NCI-H187 treated with DMSO at 0.1 percent for 48 hours (cell line): Measurements from ENCODE around the gene KLHL40.

ENCODE experiments used
- DNase-seq: peaks from one replicate; lab custom pipeline; 2025; lab: John Stamatoyannopoulos, UW

Gene KLHL40

DNA sequence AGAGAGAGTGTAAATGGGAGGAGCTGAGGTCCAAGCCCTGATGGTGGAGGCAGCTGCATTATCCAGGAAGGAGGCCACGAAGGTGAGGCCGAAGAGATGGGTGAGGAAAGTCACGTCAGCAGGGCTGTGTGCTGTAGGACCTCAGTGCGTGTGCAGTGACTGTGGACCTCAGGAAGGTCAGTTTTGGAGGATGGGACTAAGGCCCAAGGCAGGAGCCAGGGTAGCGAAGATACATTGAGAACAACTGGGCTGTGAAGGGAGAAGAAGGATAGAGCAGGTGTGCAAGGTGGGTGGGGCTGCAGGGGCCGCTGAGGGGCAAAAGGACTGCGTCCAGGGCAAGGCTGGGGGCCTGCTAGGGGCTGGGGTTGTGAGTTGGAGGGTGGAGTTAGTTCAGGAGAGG is 4.9 kb downstream of the KLHL40 start:
- DNase-seq = no peak

DNA sequence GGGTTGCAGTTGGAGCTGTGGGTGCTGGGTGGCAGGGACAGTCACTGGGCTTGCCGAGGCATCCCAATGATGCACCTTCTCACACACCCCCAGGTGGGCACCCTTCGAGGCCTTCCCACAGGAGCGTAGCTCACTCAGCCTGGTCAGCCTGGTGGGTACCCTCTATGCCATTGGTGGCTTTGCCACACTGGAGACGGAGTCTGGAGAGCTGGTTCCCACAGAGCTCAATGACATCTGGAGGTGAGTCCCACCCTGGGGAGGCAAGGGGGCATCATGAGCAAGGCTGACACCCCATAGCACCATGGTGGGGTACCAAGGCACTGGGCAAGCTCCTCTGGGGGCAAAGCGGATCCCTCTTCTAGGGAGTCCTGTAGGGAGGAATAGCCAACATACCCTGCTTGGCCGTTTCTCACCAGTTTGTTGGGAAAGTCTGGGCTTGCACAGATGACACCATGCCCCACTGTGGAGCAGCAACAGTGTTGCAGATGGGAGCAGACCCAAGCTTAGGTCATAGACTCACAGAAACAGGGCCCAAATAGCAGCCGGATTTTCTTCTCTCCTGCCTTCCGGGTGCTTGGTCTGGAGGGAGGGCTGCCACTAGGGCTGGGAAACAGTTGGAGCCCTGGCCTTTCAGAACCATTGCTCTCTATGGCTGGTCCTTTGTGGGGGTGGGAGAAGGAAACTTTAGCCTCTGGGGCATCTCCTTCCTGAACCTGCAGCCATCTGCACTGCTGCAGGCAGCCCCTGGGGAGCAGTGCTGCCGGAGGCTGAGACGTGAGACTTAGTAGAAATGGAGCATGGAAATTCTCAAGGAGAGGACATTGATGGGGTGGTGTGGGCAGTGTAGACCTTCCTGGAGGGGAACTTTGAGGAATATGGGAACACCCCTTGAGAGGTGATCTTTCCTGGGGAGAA is 5.7 kb downstream of the KLHL40 start:
- no peak for DNase-seq

DNA sequence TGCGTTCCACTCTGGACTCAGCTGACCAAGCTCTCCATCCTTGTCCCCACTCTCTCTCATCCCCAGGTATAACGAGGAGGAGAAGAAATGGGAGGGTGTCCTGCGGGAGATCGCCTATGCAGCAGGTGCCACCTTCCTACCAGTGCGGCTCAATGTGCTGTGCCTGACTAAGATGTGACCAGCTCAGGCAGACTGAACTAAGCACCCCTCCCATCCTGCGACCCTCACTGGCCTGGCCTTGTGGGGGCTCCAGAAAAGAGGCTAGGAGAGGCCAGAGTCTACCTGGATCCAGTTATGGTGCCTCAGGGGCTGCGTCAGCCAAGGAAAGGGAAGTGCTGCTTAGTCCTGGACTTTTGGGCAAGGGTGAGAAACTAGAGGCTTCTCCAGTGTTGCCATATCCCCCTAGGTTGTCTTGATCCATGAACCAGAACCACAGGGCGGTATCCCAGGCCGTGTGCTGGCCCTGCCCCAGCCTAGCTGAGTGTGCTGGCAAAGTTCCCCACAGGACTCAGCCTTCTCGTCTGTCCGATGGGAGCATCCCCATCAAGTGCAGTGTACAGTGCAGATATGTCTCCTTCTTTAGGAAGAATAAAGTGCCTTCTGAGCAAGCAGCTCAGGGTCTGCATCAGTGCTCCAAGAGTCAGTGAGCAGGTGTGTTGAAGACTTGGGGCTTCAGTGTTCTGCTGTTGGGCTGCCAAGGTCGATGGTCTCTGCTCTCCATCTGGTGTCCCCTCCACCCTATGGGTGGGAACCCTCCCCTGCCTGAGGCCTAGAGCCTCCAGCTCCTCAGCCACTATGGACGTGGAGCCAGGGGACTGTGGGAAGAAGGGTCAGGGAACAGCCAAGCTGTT is 6.7 kb downstream of the KLHL40 start:
- DNase-seq = no peak

DNA sequence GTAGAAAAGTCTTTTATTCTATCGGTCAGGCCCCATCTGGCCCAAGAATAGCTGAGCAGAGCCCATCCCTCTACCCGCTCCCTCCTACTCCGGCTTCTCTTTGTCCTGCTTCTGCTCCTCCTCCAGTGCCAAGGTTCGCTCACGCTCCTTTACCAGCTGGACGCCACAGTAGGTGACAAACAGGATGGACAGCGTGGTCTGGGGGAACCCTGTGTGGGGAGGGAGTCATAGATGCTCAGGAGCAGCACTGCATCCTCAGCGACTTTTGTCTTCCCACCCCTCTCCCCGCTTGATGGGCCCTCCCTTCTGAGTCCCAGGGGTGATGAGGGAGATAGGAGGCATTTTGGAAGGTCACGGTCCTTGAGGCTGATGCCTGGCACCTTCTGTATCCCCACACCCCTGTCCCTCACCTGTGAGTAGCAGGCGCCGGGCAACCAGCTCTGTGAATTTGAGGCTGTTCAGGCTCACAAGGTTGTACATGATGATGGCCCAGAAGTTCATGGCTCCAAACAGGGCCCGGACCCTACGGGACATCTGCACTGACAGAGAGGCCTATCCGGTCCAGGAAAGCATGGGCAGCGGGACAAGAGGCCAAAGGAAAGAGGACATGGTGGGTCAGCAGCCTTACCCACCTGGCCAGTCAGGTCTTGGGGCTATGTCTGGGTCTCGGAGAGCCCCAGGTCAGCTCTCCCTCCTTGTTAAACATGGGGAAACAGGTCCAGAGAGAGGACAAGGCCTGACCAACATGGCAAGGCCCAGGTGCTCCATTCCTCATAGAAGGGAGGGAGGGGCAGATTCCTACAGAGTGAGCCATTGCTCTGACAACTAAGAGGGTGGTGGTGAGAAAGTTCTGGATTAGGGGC is 7.6 kb downstream of the KLHL40 start:
- DNase-seq = no peak

DNA sequence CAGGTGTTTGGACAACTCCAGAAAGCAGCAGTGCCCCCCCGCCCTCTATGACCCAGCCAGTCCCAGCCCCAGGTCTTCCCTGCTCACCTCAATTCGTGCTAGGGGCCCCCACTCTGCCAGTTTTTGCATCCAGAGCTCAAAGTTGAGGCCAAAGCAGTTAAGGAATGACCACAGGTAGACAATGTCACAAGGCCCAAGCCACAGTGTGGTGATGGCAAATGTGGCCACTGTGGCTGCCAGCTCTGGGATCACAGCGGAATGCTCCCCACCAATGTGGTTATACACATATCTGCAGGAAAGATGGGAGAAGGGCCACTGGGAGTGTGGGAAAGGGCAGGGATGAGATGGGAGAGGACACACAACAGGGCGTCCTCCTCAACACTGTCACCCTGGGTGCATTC is 8.2 kb downstream of the KLHL40 start:
- no peak for DNase-seq

DNA sequence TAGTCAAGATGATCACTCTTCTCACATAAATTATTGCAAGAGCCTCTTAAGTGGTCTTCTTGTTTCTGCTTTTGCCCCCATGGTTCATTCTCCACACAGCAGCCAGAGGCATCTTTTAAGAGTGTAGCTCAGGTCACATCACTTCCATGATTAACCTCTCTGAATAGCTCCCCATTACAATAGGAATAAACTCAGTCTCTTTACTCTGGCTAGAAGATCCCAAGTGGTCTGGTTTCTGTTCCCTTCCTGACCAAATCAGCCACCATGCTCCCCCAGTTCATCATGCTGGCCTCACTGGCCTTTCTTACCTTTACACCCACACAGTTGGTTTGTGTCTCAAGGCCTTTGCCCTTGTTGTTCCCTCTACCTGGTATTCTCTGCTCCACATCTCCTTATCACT is 9.0 kb downstream of the KLHL40 start:
- DNase-seq = no peak

DNA sequence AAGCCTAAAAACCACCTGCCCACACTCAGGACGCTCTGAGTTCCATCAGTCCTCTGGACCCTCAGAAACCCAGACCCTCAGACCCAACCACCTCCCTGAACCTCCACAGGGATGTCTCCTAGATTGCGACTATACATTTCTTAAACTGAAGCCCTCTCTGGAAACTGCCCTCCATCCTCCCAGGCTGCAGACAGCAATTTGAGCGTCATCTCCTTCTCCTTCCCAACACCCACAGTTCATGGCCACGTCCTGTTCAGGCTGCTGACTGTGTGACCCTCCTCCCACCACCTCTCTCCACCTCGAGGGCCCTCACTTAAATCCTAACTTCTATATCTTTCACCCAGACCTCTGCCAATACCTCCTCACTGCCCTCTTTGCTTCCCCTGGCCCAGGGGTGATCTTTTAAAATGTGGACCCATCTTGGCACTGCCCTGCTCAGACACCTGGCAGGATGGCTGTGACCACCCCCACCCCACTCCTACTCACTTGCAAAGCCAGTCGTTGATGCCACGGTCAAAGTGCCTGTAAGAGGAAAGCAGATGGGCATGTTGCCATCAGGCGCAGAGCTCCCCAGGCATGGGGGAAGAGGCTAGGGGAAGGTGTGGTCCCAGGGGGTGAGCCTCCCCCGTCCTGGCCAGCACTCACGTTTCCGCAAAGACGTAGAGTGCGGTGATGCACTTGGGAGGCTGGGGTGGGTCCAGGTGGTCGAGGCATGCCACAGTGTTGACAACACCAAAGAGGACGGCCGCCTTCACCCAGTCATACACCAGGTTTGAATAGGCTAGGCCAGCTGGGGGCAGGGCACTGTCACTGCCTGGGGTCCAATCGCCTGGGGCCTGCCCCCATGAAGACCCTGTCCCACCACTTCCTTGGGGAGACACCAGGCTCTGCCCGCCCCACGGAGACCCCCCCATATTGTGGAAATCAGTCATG is 11.3 kb downstream of the KLHL40 start:
- DNase-seq = no peak

DNA sequence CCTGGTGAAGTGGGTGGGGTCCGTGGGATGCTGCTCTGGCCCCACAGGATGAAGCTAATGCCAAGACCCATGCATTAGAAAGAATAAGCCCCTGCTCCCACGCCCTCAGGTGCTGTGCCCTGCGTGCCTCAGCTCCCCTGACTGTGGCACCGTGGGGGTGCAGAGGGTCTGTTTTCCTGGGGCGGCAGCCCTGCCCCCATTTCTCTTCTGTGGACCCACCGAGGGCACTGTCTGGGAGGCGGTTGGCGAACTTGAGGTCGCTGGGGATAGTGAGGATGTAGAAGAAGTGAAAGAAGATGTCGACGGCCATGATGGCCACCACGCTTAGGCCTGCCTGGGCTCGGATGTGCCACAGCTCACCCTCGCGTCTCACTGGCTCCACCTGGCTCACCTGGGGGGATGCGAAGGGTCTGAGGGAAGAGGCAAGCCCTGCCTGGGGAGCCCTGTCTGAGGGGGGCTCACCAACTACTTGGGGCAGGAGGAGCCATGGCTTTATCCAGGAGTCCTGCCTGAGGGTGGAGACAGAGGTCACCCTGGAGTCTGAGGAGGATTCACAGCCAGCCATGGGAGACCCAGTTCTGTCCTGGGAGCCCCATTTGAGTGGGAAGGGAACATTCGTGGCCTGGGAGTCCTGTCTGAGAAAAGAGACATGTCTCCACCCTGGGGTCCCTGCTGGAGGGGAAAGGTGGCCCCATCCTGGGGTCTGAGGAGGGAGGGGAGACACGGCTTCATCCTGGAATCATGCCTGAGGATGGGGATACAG is 12.1 kb downstream of the KLHL40 start:
- DNase-seq = no peak

DNA sequence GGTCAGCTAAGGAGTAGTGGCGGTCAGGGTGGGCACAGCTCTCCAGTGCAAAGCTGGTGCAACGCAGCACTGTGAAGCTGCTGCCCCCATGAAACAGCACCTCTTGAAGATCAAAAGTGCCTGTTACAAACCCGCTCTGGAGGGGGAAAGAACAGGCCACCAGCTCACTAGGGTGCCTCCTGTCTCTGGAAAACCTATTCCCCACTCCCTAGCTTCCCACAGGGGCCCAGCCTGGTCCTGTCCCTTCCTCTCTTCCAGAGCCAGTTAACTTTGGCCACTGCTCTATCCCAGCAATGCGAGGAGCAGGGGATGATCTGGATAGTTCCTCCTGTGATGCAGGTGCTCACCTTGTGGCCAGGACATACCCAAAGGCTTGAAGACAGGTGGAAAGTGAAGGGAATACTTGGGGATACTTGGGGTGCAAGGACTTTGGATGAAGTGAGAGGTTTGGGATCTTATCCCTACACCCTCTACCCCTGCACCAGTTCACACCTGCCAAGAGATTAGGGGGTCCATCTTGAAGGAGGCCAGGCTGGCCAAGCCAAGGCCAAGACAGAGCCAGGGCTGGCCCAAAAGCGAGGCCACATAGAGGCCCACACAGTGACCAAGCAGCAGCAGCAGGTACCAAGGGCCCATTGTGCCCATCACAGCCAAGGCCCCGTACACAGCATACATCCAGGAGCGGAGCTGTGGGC is 13.0 kb downstream of the KLHL40 start:
- no peak for DNase-seq

DNA sequence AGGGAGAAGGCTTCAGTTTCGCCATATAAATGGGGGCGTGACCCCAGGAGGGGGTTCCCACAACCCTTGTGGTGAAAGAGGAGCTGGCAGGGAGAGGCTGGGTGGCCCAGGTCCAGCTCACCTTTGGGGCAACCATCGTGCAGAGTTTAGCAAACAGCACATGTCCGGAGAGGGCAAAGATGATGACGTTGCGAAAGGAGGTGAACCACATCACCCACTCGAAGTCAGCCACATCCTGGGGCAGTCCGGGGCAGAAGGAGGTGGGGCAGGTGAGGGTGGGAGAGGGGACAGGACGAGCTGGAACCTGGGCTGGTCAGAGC is 13.5 kb downstream of the KLHL40 start:
- DNase-seq = no peak

DNA sequence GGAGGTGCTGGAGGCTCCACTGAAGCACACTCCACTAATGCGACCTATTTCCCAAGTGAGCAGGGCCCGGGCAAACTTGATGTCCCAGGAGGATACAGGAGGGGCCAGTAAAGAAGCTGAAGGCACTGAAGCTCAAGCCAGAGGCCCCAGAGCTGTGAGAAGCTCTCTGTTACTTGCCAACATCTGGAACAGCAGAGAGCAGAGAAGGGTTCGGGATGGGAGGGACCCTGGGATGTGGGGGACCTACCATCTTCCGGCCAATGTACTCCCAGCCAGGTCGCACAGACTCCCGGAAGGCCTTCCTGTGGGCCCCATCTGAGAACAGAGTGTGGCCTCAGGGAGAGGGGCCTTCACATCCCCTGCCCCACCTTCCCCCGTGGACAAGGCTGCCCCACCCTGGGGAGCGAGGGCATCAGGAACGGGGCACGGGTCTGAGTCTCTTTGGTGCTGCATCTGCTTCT is 14.2 kb downstream of the KLHL40 start:
- no peak for DNase-seq

DNA sequence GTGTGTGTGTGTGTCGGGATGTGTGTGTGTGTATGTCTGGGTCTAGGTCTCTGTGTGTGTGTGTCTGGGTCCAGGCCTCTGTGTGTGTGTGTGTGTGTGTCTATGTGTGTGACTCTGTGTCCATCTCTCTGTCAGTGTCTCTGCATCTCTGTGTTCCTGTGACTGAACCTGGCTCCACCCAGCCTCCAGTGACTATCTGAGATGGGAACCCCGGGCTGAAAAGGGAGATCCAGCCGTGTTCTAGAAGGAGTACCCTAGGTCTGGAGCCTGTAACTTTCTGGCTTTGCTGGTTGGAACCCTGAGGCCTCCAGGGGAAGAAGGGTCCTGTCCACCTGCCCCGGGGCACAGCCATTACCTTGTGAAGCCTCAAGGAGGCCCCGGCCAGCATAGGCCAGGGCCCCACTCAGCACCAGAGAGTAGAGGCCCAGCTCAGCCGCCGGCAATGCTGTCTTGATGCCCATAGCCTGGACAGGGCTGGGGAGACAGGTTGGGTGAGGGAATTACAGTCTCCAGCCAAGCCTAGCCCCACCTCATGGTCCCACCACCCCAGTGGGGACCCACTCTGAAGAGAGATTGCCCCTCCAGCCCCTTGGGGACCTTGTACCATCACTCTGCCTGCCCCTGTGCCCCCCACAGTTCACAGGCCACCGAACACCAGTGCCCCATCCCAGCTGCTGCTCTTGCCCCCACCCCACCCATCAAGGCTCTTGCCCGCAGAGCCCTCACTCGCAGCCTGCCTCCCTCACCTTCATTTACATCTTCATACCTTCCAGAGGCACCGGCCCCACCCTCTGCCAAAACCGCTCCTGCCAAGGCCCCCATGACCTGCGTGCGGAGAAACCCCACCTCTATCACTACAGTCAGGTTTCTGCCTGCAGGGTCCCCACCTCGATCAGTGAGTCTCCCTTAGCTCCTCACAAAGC is 15.3 kb downstream of the KLHL40 start:
- no peak for DNase-seq

DNA sequence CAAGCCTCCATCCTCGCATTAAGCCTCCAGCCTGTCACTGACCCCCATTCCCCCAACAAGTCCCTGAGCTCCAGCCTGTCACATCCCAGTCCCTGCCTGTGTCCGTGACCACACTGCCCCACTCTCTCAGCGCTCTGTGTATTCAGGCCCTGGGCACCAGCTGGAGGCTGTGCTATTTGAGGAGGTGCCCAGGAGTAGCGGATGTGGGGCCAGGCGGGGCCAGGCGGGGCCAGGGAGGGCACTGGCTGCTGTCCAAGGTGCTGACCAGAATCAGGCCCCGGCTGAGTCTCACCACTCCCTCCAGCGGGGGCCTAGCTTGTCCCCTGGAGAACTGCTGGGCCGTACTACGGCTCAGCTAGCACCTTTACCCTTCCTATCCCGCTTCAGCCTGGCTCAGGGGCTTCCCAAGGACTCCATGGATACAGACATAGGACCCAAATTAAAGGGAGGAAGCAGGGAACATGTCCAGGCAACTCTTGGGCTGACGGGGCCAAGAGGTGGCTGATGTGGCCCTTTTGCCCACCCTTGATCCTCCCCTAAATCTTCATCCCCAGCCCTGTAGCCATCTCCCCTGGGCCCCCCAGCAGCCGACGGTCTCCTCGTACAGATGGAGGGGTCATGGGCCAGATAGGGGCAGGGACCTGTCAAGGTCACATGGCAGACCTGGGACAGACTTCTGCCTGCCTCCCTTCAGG is 16.2 kb downstream of the KLHL40 start:
- no peak for DNase-seq

DNA sequence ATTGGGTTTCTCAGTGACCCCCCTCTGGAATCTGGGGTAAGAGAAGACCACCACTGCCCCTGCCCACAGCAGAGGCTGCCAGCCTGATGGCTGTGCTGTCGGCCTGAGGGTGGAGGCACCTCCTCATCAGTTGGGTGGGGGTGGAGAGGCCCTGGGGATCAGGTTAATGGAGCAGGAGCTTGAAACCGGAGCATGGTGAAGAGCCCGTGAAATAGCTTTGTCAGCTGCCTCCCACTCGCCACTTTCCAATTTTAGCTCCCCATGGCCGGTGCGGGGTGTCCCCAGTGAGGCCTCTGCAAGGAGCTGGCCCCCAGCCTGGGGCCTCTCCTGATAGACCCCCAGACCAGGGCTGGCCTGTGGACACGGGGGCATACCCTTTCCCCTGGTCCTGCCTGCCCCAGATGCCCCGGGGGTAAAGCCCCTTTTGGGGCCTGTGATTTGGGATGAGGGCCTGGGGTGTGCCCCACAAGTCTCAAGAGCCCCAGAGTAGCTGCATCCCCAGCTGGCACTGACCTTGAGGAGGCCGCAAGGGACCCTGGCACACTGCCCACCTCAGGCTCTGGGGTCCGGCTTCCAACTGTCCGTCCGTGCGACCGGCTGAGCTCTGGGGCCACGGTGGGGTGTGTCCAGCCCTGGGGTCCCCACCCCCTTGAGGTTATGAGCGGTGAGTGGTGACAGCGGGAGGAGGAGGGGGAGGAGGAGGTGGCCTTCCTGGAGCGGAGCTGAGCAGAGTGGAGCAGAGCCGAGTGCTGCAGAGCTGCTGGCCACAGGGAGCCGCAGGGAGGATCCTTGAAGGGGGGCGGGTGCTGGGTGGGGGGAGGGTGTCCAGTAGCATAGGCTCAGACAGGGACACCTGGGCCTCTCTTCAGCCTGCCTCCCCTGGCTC is 17.0 kb downstream of the KLHL40 start, which contains the start of gene HHATL:
TSS of gene HHATL (minus strand) at position 733 of the 886 bp plus-strand sequence. CDS start 1,972 bp downstream, outside the sequence.
- DNase-seq = no peak

DNA sequence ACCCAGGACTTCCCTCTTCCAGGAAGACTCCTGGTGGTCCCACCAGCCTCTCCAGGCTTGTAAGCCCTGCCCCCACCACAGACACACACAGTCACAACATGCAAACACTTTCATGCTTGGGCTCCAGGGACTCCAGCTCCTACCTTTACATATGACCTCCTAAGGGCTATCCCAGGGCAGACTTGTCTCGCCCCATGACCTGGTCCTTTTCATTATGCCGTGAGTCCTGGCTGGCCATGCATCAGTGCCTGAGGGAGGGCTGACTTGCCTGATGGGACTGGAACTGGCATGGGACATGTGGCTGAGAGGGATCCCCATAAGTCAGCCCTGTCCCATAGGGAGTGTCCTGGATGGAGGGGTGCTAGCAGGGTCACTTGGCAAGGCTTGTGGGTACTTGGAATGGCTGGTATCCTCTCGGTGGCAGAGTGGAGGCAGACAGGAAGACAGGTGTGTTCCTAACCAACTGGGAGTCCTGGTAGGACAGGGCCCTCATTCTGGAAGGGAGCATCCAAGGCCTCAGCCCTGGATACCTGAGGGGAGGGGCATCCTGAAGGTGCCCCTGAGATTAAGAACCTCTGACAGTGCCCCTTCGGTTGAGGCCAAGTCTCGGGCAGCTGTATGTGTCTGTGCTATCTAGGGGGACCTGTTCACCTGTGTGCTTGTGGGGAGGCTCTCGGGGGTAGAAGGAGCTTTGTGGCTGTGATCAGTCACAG is 17.8 kb downstream of the KLHL40 start:
- DNase-seq = no peak

DNA sequence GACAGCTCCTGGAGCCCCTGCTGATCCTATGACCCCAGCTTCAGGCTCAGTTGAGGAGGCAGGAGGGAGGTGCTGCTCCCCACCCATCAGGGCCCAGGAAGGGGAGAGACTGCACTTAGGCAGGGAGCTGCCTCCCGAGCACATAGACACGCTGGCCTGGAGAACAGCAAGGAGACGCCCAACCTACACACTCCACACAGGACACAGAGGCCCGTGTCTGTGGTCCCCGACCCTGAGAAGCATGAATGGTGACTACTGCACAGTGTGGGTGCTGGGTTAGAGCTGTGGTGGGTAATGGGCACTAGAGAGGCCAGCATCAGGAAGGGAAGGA is 18.3 kb downstream of the KLHL40 start:
- no peak for DNase-seq
